Endometrium (tissue), 2 donors: ENCODE measurements around the gene DRC7.

Experiments used
- FAIRE-seq: peaks from 2 replicates; lab custom pipeline; 2012; peaks lifted over from hg19 to GRCh38; lab: Jason Lieb, UNC
- donor health status: control.
- donor health status: control.

Gene DRC7

DNA sequence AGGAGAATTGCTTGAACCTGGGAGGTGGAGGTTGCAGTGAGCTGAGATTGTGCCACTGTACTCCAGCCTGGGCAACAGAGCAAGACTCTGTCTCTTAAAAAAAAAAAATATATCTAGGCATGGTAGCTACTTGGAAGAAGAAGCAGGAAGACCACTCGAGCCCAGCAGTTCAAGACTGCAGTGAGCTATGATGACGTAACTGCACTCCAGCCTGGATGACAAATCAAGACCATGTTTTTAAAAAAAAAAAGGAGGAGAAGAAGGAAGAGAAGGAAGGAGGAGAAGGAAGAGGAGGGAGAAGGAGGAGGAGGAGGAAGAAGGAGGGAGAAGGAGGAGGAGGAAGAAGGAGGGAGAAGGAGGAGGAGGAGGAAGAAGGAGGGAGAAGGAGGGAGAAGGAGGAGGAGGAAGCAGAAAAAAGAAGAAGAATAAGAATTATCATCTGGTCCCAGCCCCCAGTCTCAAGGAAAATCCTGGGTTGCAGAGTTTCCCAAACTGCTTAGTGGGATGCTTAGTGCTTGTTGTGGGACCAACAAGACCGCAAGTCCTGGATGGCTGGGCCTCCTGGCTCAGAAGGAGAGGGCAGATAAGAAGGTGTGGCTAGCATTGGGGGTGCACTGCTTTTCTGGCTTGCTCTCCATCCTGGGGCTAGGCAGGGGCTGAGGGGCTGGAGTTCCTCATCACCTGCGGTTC is 3.7 kb upstream of the DRC7 start:
- no peak for FAIRE-seq

DNA sequence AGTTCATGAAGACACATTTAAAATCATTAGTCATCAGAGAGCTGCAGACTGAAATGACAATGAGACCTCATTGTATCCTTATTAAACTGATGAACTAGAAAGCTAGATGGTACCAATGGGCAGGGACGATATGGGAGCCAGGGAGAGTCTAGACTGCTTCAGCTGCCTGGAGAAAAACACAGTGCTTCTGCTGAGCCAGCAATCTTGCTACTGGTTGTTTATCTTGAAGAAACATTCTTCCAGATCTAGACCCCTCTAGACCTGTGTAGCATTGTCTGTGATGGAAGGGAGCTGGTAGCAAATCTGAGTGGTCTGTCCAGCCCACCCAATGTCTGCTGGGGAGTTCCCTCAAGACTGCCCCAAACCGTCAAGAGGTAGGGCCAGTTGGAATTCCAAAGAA is 2.0 kb upstream of the DRC7 start:
- no peak for FAIRE-seq

DNA sequence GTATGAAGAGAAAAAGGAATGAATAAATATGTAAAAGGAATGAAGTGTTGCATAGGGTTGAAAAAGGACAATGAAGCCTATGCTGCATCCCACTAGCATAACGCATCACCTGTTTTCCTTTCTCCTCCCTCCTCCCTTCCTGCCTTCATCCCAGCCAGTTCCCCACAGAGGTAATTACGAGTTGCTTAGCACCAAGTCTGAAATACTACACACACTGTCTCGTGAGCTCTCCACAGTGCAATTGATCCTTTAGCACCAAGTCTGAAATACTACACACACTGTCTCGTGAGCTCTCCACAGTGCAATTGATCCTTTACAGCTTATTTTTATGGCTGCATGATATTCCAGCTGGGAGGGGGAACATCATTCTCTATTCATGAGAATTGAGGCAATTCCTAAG is 1.1 kb upstream of the DRC7 start:
- FAIRE-seq = no peak

DNA sequence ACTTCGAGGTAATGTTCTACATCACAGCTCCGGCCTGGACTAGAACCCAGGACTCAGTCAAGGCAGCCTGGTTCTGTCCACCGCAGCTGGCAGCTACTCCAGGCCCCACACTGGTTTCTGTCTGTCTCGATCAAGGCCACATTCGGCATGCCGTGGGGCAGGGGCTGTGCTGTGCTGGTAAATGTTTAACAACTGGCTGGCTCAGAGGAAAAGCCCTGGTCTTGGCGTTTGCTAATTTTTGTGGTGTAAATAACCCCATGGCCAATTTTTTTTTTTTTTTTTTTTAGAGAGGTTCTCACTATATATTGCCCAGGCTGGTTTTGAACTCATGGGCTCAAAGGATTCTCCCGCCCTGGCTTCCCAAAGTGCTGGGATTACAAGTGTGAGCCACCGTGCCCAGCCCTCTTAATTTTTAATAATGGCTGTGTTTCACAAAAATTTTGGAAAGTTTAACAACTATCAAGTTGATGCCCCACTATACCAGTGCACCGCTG is 328 bp upstream of the DRC7 start:
- no peak for FAIRE-seq

DNA sequence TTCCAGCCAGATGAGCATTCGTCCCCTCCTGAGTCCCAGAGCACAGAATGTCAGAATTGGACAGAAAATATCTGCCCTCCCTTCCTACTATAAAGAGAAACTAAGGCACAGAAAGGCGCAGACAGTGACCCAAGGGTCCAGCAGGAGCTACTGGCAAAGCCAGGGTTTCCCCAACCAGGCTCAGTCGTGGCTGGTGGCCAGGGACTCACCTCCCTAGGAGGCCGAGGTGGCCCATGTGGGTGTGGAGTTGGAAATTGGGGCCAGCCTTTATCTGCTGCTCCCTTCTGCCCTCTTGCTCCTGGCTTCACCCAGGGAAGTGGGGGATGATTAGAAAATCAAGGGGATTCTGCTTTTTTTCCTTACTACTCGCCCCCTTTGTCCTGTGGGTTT is 1.1 kb downstream of the DRC7 start:
- no peak for FAIRE-seq

DNA sequence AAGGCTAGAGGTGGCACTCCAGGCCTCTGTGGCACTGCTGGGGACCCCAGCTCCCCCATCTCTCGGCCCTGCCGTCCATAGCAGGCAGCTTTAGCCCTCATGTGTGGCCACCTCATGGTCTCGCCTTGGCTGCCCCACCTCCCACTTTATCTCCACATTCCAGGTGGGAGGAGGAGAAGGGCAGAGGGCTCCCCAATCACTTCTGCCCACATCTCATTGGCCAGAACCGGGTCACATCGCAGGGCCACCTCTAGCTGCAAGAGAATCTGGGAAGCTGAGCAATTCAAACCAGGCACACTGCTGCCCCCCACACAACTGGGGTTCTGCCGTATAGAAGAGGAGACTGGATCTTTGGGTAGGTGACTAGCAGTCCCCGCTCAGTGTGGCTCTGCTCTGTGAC is 1.6 kb downstream of the DRC7 start:
- no peak for FAIRE-seq

DNA sequence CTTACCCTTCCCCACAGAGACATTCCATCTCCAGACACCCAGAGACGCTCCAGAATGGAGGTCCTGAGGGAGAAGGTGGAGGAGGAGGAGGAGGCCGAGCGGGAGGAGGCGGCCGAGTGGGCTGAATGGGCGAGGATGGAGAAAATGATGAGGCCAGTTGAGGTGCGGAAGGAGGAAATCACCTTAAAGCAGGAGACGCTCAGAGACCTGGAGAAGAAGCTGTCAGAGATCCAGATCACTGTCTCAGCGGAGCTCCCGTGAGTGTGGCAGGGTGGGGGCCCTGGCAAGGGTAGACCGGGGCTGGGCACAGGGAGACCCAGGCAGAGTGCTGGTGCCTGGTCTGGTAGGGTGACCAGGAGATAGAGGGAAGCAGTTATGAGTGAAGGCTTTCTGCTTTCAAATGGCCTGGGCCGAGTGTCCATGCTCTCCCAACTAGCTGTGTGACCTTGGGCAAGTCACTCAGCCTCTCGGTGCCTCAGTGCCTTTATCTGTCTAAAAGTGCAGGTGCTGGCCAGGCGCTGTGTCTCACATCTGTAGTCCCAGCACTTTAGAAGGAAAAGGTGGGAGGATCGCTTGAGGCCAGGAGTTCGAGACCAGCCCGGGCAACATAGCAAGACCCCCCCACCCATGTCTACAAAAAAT is 3.4 kb downstream of the DRC7 start:
- no peak for FAIRE-seq

DNA sequence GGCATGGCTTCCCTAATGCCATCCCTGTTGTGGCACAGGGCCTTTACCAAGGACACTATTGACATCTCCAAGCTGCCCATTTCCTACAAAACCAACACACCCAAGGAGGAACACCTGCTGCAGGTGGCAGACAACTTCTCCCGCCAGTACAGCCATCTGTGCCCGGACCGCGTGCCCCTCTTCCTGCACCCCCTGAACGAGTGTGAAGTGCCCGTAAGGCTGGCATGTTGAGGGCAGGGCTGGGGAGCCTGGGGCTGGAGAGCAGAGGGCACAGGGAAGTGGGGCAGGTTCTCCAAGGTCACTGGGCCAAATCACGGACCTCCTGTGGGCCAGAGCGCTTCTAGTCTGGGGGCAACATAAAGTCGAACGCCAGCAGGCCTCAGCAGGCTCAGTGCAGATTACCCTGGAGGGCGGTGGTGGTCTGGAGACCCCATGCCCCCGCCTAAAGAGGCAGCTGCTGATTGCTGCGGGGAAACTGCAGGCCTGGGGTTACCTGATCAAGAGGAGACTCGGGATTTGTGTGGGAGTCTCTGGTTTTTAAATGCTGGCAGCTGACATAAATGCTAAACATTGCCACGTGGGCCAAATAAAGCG is 4.3 kb downstream of the DRC7 start:
- FAIRE-seq = no peak

DNA sequence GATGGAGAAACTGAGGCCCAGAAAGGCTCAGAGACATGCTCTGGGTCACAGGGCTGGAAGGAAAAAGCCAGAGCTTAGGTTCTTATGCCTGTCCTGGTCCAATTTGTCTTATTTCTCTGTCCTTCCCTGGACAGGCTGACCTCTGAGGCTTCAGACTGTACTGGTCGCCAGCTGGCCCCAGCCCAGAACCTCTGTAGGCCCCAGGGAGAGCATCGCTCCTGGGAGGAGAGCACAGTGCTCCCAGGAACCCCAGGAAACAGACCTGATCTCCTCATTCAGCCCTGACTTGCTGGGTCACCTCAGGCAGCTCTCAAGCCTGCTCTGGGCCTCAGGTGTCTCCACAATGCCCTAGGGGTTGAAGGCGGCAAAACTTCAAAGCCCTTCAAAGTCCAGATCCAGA is 4.9 kb downstream of the DRC7 start:
- no peak for FAIRE-seq

DNA sequence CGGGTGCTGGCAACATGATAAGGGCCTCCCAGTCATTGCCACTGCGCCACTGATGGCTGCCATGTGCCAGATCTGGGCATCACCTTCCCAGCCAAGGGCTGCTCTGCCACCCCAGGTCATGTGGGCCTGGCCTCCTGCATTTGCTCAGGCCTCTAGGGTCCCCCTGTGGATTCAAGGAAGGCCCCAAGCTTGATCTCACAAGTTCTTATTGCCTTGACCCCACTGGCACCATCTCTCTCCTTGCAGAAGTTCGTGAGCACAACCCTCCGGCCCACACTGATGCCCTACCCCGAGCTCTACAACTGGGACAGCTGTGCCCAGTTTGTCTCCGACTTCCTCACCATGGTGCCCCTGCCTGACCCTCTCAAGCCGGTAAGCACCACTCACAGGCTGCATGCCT is 5.3 kb downstream of the DRC7 start:
- no peak for FAIRE-seq

DNA sequence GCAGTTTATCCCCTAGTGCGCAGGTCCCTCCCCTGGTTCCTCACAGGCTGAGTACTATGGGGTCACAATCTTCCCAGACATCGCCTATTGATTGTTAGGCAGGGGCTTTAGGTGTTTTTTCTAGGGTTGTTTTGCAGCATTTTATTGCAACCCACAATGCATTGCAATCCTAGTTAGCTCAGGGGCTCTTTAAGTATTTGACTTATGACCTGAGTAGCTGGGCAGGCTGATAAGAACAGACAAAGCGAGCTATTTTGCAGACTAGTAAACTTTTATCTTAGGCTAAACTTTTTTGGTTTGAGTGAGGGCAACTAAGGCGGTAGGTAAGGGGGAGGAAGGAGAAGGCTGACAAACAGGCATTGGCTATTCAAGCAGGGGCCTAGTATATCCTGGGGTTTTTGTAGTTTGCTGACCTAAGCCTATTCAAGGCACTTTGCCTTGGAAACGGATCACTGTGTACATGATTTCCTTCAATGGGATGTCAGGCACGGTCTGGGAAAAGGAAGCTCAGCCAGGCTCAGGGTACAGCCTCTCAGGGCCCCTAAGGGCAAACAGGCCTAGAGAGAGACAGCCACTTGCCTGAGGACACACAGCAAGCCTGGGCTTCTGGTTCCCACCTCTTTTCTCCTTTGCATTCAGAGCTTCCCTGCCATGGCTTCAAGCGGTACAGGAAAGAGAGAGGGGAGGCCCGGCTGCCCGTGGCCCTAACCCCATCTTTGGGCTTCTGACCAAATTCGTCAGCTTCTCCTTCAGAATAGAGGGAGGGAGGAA is 6.4 kb downstream of the DRC7 start:
- no peak for FAIRE-seq

DNA sequence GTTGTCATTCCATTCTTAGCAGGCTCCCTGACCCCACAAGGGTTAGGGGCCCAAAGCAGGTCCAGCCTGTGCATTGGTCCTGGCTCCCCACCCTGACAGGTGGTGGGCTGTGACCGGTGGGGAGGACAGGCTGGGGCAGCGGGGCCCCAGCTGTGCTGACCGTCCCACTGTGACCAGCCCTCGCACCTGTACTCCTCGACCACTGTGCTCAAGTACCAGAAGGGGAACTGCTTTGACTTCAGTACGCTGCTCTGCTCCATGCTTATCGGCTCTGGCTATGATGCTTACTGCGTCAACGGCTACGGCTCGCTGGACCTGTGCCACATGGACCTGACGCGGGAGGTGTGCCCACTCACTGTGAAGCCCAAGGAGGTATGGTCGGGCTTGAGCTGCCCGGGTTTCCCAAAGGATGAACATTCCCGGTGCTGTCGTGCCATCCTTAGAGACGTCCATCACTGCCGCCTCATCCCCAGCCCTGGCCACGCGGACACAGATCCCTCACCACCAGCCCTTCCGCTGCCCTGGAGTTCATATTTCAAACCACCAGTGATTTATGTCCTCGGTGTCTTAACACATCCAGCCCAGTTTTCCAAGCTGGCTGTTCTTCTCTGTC is 7.3 kb downstream of the DRC7 start:
- no peak for FAIRE-seq

DNA sequence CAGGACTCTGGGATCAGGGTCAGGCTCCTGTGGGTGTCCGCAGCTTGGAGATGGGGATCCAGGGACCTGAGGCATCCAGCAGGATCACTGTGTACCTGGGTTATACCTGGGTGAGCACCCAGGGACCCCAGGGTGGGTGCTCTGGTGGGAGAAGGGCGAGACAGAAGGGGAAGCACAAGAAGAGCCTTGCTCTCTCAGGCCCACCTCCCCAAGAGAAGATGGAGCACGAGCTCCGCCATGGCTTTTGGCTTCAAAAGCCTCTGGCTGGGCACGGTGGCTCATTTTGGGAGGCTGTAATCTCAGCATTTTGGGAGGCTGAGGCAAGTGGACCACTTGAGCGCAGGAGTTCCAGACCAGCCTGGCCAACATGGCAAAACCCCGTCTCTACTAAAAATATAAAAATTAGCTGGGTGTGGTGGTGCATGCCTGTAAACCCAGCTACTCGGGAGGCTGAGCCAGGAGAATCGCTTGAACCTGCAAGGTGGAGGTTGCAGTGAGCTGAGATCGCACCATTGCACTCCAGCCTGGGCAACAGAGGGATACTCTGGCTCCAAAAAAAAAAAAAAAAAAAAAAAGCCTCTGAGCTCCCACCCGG is 8.9 kb downstream of the DRC7 start:
- FAIRE-seq = no peak

DNA sequence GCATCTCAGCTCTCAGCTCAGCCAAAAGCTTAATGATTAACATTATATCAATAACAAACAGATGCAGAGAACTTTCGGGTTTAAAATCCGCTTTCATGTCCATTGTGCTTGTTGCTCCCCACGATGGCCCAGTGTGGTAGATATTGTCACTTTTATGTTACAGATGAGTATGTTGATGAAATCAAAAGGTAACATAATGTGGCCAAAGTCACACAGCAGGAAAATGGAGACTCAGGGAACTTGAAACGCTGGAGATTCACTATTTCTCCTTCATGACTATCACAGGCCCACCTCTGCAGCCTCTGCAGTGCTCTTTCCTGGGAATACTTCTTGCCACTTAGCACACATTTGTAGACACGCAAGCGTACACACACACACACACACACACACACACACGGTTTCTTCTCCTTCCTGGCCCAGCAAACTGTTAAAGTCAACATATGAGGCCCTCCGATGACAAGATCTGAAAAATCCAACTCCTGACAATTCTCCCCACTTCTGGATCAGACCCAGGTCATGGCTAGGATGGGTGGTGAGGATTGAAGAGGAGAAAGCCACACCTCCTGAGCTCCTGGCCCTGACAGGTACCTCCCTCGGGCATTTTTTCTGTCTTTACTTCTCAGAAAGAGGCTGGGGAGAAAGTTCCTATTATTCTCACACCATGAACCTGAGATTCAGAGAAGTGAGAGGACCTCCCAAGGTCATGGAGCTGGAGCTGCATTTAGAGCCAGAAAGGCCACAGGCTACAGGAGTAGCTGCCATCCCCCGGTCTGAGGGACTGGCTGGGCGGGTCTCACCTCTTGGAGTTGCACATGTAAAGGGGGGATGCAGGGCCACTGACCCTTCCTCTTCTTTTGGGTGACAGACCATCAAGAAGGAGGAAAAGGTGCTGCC is 9.7 kb downstream of the DRC7 start:
- no peak for FAIRE-seq

DNA sequence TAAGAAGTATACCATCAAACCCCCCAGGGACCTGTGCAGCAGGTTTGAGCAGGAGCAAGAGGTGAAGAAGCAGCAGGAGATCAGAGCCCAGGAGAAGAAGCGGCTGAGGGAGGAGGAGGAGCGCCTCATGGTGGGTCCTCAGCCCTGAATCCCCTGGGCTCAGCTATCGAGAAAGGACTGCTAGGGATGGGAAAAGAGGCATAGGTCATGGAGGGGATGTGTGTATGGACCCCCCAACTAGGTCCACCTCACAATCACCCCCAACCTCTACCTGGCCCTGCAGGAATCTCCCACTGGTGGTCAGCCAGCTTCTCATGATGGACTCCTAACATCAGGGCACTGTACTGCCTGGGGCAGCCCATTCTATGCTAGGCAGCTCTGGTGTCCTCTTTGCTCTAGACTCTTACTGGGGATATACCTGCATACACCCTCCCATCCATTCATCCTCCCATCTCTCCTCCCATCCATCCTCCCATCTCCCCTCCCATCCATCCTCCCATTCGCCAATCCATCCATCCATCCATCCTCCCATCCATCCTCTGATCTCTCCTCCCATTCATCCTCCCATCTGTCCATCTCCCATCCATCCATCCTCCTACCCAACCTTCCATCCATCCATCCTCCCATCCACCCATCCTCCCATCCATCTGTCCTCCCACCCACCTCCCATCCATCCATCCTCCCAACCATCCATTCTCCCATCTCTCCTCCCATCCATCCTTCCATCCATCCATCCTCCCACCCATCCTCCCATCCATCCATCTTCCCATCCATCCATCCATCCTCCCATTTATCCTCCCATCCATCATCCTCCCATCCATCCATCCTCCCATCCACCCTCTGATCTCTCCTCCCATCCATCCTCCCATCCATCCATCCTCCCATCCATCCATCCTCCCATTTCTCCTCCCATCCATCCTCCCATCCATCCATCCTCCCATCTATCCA is 10.6 kb downstream of the DRC7 start:
- FAIRE-seq = no peak

DNA sequence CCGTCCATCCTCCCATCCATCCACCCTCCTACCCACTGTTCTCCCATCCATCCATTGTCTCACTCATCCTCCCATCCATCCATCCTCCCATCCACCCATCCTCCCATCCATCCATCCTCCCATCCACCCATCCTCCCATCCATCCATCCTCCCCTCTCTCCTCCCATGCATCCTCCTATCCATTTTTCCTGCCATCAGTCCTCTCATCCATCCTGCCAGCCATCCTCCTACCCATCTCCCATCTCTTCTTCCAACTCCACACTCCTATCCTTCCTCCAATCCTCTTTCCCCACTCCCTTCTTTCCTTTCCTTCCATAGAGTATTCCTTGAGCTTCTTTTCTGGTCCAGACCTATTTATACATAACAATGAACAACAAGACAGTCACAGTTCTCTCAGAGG is 12.1 kb downstream of the DRC7 start:
- FAIRE-seq = no peak

DNA sequence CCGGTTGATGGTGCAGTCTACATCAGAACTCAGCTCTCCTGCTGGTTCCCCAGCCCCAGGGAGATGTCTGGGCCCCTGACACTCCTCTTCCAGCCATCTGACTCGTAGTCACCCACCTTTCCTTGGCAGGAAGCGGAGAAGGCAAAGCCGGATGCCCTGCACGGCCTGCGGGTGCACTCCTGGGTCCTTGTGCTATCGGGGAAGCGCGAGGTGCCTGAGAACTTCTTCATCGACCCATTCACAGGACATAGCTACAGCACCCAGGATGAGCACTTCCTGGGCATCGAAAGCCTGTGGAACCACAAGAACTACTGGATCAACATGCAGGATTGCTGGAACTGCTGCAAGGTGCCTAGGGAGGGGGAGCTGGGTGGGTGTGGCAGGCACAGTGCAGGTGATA is 12.7 kb downstream of the DRC7 start:
- FAIRE-seq = no peak

DNA sequence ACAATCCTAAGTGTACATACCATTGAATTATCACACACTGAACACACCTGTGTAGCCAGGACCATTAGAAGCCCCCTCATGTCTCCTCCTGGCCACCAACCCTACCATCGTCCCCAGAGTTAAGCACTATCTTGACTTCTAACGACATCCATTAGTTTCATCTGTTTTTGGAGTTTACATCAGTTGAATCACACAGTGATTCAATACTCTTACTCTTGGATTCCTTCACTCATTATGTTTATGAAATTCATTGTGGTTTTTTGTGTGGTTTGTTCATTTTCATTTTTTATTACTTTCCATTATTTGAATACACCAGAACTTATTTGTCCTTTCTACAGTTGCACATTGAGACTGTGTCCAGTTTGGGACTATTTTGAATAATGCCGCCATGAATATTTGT is 13.6 kb downstream of the DRC7 start:
- FAIRE-seq = no peak

DNA sequence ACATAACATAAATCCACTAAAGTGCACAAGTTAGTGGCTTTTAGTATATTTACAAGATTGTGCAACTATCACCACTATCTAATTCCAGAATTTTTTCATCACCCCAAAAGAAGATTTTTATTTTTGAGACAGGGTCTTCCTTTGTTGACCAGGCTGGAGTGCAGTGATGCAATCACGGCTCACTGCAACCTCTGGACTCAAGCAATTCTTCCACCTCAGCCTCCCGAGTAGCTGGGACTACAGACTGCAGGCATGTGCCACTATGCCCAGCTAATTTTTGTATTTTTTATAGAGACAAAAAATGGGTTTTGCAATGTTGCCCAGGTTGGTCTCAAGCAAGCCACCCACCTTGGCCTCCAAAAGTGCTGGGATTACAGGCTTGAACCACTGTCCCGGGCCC is 15.1 kb downstream of the DRC7 start:
- FAIRE-seq = no peak

DNA sequence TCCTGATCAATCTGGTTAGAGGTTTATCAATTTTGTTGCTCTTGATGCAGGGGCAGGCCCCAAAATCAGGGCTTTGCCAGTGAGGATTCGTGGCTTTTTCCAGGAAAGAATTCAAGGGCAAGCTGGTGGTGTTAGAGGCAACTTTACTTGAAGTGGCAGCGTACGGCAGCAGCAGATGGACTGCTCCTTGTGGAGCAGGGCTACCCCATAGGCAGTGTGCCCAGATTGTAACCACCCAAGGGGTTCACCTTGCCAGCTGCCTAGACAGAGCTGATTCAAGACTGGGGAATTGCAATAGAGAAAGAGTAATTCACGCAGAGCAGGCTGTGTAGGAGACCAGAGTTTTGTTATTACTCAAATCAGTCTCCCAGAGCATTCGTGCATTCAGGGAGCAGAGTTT is 16.7 kb downstream of the DRC7 start:
- FAIRE-seq = no peak
